Endothelial cell of umbilical vein (primary cell): ENCODE results near the gene DAD1.

Experiments used
- CTCF ChIP-seq, 2 donors: IDR thresholded peaks; 1 replicate in 1 of 2; 2 replicates in 1 of 2; pipeline ENCODE4 v1.5.1; 2011; ENCODE audit warnings: low read length in 2 of 2, mild to moderate bottlenecking in 2 of 2, moderate library complexity in 2 of 2, control low read depth in 1 of 2, inconsistent platforms in 1 of 2, low read depth in 1 of 2; ENCODE audit not compliant: insufficient read depth in 1 of 2; ENCODE audit errors: extremely low read depth in 1 of 2
- EZH2 ChIP-seq: IDR thresholded peaks from 2 replicates; pipeline ENCODE4 v1.6.1; 2012; ENCODE audit warnings: borderline replicate concordance, low read depth, mild to moderate bottlenecking, moderate library complexity, low read length, inconsistent platforms; ENCODE audit not compliant: severe bottlenecking
- POLR2A ChIP-seq: IDR thresholded peaks from 2 replicates; pipeline ENCODE4 v1.6.1; 2012; ENCODE audit warnings: low read depth, mild to moderate bottlenecking, control low read depth, low read length
- POLR2AphosphoS5 ChIP-seq: IDR thresholded peaks from 2 replicates; pipeline ENCODE4 v1.6.1; 2012; ENCODE audit warnings: low read depth, mild to moderate bottlenecking, control low read depth, low read length, moderate library complexity; ENCODE audit not compliant: insufficient read depth

GRCh38 chr14:22623047-22623446, 34.0 kb upstream of the DAD1 start:
- TF ChIP-seq POLR2AphosphoS5 (no peak), CTCF (IDR thresholded peaks at IDR 0.05; ENCODE audit: extremely low read depth in 1 of 2, insufficient read depth in 1 of 2, low read depth in 1 of 2, low read length in 2 of 2) (no peak), POLR2A (no peak), EZH2 (no peak)
